Measurements from ENCODE around the gene DPYSL3. TPM values are rescaled to one million over a fixed set of nuclear protein-coding genes. Genes with fewer than 3 reads are reported as not detected.

Gene DPYSL3
- polyA plus RNA-seq, 1 of the 3 experiments (the other 2 are of a cell fraction), result 123 TPM

DNA sequence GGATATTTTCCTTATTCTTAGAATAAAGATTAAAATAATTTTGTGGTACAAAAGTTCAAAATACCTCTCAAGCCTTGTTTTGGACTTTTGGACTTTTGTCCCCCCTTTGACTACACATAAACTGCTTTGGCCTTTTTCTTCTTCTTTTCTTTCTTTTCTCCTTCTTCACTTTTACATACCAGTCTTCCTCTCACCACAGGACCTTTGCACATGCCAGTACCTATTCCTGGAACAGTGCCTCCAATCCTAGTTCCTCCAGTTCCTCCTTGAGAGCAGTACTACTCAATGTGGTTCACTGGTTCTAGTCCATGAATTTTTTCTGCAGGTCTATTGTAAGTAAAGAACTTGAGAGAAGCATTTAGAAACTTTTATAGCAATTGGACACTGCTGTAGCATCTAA is 138.6 kb downstream of the DPYSL3 start:
- Histone ChIP-seq H3K36me3 (replicated peaks in 1 of 2; ENCODE audit: control insufficient read depth in 1 of 2, insufficient read depth in 2 of 2, low read length in 1 of 2) (no peaks in the 10 kb centered on the region), H4K20me1 (ENCODE audit: insufficient read depth) (no peaks in the 10 kb centered on the region), H3K4me1 (ENCODE audit: control insufficient read depth in 1 of 2, insufficient read depth in 2 of 2, low read depth in 1 of 2, low read length in 1 of 2) (no peaks in the 10 kb centered on the region; a peak in 1 of 4 replicates), H3K9me3 (no peaks in the 10 kb centered on the region), H3F3A (replicated peaks; ENCODE audit: insufficient read depth) (no peaks in the 10 kb centered on the region), H3K4me2 (no peak overlapping the region), H3K4me3 (ENCODE audit: low read depth in 2 of 2, low read length in 1 of 2) (no peak overlapping the region), H3K9ac (no peak overlapping the region), H3K27ac (ENCODE audit: low read depth in 2 of 2, low read length in 1 of 2) (no peak overlapping the region), H3K27me3 (ENCODE audit: insufficient read depth) (no peaks in the 10 kb centered on the region), H3K9me2 (no peaks in the 10 kb centered on the region), H3K79me2 (ENCODE audit: insufficient read depth) (no peaks in the 10 kb centered on the region), H2AFZ (ENCODE audit: low read depth) (no peak overlapping the region)
- TF ChIP-seq EP300 (IDR thresholded peaks at IDR 0.05; ENCODE audit: borderline replicate concordance in 1 of 2, low read depth in 1 of 2, low read length in 1 of 2) (no peak), FOXM1 (IDR thresholded peaks at IDR 0.05; ENCODE audit: low read depth) (no peak), SMC3 (IDR thresholded peaks at IDR 0.05; ENCODE audit: low read depth, low read length) (no peak), EZH2phosphoT487 (IDR thresholded peaks at IDR 0.05; ENCODE audit: borderline replicate concordance, low read depth) (no peak), JUND (IDR thresholded peaks at IDR 0.05) (no peak), ELF1 (IDR thresholded peaks at IDR 0.05) (no peak), POLR2AphosphoS5 (IDR thresholded peaks at IDR 0.05; ENCODE audit: low read depth, low read length) (no peak), RCOR1 (IDR thresholded peaks at IDR 0.05; ENCODE audit: low read length) (no peak), FOSL2 (IDR thresholded peaks at IDR 0.05; ENCODE audit: borderline replicate concordance, low read depth) (no peak), RXRA (IDR thresholded peaks at IDR 0.05; ENCODE audit: borderline replicate concordance, low read depth) (no peak), MXI1 (IDR thresholded peaks at IDR 0.05; ENCODE audit: low read depth, low read length) (no peak)
- TF ChIP-seq, protein P1, sequence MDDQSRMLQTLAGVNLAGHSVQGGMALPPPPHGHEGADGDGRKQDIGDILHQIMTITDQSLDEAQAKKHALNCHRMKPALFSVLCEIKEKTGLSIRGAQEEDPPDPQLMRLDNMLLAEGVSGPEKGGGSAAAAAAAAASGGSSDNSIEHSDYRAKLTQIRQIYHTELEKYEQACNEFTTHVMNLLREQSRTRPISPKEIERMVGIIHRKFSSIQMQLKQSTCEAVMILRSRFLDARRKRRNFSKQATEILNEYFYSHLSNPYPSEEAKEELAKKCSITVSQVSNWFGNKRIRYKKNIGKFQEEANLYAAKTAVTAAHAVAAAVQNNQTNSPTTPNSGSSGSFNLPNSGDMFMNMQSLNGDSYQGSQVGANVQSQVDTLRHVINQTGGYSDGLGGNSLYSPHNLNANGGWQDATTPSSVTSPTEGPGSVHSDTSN (IDR thresholded peaks at IDR 0.05), result no peak
- TF ChIP-seq, protein P2, sequence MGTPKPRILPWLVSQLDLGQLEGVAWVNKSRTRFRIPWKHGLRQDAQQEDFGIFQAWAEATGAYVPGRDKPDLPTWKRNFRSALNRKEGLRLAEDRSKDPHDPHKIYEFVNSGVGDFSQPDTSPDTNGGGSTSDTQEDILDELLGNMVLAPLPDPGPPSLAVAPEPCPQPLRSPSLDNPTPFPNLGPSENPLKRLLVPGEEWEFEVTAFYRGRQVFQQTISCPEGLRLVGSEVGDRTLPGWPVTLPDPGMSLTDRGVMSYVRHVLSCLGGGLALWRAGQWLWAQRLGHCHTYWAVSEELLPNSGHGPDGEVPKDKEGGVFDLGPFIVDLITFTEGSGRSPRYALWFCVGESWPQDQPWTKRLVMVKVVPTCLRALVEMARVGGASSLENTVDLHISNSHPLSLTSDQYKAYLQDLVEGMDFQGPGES (IDR thresholded peaks at IDR 0.05; ENCODE audit: low read depth, low read length), result no peak
- TF ChIP-seq, protein P3, sequence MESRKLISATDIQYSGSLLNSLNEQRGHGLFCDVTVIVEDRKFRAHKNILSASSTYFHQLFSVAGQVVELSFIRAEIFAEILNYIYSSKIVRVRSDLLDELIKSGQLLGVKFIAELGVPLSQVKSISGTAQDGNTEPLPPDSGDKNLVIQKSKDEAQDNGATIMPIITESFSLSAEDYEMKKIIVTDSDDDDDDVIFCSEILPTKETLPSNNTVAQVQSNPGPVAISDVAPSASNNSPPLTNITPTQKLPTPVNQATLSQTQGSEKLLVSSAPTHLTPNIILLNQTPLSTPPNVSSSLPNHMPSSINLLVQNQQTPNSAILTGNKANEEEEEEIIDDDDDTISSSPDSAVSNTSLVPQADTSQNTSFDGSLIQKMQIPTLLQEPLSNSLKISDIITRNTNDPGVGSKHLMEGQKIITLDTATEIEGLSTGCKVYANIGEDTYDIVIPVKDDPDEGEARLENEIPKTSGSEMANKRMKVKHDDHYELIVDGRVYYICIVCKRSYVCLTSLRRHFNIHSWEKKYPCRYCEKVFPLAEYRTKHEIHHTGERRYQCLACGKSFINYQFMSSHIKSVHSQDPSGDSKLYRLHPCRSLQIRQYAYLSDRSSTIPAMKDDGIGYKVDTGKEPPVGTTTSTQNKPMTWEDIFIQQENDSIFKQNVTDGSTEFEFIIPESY (IDR thresholded peaks at IDR 0.05; ENCODE audit: borderline replicate concordance, low read depth), result no peak
- TF ChIP-seq, protein P4, sequence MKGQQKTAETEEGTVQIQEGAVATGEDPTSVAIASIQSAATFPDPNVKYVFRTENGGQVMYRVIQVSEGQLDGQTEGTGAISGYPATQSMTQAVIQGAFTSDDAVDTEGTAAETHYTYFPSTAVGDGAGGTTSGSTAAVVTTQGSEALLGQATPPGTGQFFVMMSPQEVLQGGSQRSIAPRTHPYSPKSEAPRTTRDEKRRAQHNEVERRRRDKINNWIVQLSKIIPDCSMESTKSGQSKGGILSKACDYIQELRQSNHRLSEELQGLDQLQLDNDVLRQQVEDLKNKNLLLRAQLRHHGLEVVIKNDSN (IDR thresholded peaks at IDR 0.05; ENCODE audit: borderline replicate concordance, low read depth), result no peak
- ChIA-PET POLR2A (no interaction called here), CTCF (interaction anchor here (2.6 to 3.6 kb wide), 4 partner anchors 182 to 405 kb away, joined by 8 to 20 read pairs (median 18); no protein-coding TSS in a partner anchor)
- DNase-seq, result no peak

Measured in SK-N-SH (cell line).